Measurements from ENCODE around the gene GPR89A.

DNA sequence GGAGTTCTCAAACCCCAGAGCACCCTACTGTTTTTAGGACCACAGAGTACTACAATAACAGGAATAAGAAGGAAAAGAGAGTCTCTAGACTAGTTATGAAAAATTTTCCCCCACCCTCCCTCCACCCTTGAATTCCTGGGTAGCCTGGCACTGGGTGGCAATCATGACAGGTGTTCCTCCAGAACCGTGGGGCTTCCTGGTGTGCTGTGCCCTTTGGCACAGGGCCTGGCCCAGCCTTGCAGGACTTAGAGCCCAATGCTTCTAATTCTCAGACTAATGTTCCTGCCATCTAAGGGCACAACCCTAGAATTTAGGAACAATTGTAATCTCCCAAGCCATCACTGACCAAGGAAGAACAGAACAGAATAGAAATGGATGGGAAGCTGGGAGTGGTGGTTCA lies 110.0 kb downstream of the GPR89A start:
- TF ChIP-seq, protein P1, sequence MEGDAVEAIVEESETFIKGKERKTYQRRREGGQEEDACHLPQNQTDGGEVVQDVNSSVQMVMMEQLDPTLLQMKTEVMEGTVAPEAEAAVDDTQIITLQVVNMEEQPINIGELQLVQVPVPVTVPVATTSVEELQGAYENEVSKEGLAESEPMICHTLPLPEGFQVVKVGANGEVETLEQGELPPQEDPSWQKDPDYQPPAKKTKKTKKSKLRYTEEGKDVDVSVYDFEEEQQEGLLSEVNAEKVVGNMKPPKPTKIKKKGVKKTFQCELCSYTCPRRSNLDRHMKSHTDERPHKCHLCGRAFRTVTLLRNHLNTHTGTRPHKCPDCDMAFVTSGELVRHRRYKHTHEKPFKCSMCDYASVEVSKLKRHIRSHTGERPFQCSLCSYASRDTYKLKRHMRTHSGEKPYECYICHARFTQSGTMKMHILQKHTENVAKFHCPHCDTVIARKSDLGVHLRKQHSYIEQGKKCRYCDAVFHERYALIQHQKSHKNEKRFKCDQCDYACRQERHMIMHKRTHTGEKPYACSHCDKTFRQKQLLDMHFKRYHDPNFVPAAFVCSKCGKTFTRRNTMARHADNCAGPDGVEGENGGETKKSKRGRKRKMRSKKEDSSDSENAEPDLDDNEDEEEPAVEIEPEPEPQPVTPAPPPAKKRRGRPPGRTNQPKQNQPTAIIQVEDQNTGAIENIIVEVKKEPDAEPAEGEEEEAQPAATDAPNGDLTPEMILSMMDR (IDR thresholded peaks at IDR 0.05), result no peak
- no peak for TF ChIP-seq POLR2A (IDR thresholded peaks at IDR 0.05)
- no peak for TF ChIP-seq POLR2AphosphoS5 (IDR thresholded peaks at IDR 0.05)

All from stomach (tissue), 4 donors.